Endothelial cell (in vitro differentiated cells): ENCODE data around the gene ATF5. TPM values are rescaled to one million over a fixed set of nuclear protein-coding genes. Genes with fewer than 3 reads are reported as not detected.

Experiments used
- DNase-seq: peaks from one replicate; pipeline ENCODE4 v3.0.0; 2021; ENCODE audit warnings: low spot score
- H3K27ac Mint-ChIP-seq: one replicate; pipeline ENCODE4 v1.8.0; 2021; ENCODE audit warnings: mixed read lengths, inconsistent platforms; ENCODE audit not compliant: unreplicated experiment
- H3K27me3 Mint-ChIP-seq: one replicate; pipeline ENCODE4 v1.8.0; 2021; ENCODE audit warnings: mild to moderate bottlenecking, moderate library complexity, mixed read lengths, inconsistent platforms; ENCODE audit not compliant: unreplicated experiment
- H3K36me3 Mint-ChIP-seq: one replicate; pipeline ENCODE4 v1.8.0; 2021; ENCODE audit warnings: mild to moderate bottlenecking, low read depth, mixed read lengths, inconsistent platforms; ENCODE audit not compliant: unreplicated experiment
- H3K4me1 Mint-ChIP-seq: one replicate; pipeline ENCODE4 v1.8.0; 2021; ENCODE audit warnings: mild to moderate bottlenecking, mixed read lengths, inconsistent platforms; ENCODE audit not compliant: unreplicated experiment
- H3K4me3 Mint-ChIP-seq: one replicate; pipeline ENCODE4 v1.8.0; 2021; ENCODE audit warnings: mild to moderate bottlenecking, mixed read lengths, inconsistent platforms; ENCODE audit not compliant: unreplicated experiment
- H3K9me3 Mint-ChIP-seq: one replicate; pipeline ENCODE4 v1.8.0; 2021; ENCODE audit warnings: mixed read lengths, inconsistent platforms; ENCODE audit not compliant: unreplicated experiment
- total RNA-seq: library from RNA; stranded (reverse); fragmentation: NEBNext Ultra II Directional; extraction: Animal tissue kit (Norgen Biotek cat#: 25700); gene quantifications from one replicate; pipeline ENCODE4 v1.2.1, GENCODE V29; 2021; ENCODE audit not compliant: unreplicated experiment
- TF ChIP-seq, protein P1 (sequence below): fragments of 200-600 bp; sonication (generic); IDR thresholded peaks from one replicate; pipeline ENCODE4 v1.5.0; 2021; ENCODE audit warnings: antibody characterized with exemption; ENCODE audit not compliant: unreplicated experiment

Gene ATF5
- total RNA-seq, 1 donor from 2014 or later = 15.8 TPM

DNA sequence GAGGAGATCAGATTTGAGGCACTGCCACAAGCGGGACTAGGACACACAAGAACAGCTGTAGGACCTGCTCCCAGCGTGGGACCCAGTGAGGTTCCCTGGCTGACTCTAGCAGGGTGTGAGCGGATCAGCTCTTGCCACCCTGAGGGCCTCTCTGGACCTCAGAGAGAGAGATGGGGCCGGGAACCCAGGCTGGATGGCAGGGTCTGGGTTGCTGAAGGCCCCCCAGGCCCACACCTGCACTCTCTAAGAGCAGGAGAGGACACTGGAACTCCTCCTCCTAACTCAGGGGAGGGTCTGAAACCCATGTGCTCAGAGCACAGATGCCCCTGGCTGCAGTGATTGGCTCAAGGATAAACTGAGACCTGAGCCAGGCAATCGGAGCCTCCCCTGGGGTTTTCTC is 18.8 kb upstream of the ATF5 start:
- H3K36me3 Mint-ChIP-seq = peaks cover 42% of the 10 kb centered on the region
- no peaks in the 10 kb centered on the region for H3K9me3 Mint-ChIP-seq
- no peak overlapping the region for H3K27ac Mint-ChIP-seq
- peaks cover 16% of the 10 kb centered on the region for H3K4me1 Mint-ChIP-seq
- DNase-seq = no peak
- TF ChIP-seq, protein P1, sequence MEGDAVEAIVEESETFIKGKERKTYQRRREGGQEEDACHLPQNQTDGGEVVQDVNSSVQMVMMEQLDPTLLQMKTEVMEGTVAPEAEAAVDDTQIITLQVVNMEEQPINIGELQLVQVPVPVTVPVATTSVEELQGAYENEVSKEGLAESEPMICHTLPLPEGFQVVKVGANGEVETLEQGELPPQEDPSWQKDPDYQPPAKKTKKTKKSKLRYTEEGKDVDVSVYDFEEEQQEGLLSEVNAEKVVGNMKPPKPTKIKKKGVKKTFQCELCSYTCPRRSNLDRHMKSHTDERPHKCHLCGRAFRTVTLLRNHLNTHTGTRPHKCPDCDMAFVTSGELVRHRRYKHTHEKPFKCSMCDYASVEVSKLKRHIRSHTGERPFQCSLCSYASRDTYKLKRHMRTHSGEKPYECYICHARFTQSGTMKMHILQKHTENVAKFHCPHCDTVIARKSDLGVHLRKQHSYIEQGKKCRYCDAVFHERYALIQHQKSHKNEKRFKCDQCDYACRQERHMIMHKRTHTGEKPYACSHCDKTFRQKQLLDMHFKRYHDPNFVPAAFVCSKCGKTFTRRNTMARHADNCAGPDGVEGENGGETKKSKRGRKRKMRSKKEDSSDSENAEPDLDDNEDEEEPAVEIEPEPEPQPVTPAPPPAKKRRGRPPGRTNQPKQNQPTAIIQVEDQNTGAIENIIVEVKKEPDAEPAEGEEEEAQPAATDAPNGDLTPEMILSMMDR = no peak
- no peak overlapping the region for H3K4me3 Mint-ChIP-seq
- peaks cover 18% of the 10 kb centered on the region for H3K27me3 Mint-ChIP-seq

DNA sequence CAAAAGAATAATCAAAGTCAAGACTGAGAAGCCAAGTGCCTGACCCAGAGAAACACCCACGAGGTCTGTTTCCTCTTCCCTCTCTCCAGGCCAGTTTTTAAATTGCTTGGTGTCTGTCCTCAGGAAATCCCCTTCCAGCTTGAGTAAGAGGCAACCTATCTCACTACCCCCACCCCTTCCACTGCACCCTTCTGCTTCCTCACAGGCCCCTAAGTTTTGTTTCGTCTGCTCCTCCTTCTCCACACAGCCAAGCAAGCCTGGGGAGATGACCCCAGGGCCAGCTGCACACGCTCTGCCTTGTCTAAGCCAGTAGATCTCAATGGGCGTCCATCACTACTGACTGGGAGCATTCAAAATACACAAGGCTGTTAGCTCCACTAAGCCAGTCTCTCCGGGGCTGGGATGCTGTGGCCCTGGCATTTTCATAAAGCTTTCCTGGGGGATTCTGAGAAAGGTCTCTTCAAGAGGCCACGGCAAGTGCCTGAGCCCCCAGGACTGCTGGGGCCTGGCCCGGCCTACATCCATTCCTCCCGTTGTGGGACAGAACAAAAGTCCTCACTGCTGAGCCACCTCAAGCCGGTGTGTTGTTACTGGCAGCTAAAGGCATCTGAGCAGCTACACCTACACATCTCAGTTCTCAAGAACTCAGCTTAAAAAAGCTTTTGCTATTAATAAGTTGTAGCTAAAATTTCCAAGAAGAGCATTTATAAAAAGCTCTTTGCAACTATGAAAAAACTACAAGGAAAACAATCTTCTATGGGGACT is 17.4 kb upstream of the ATF5 start:
- Mint-ChIP-seq H3K4me1 (peaks cover 19% of the 10 kb centered on the region), H3K9me3 (no peaks in the 10 kb centered on the region), H3K27ac (peak overlapping the region; percentile 84), H3K27me3 (peaks cover 19% of the 10 kb centered on the region), H3K4me3 (peak overlapping the region; percentile 56), H3K36me3 (peaks cover 48% of the 10 kb centered on the region)
- TF ChIP-seq, protein P1 = no peak
- no peak for DNase-seq

DNA sequence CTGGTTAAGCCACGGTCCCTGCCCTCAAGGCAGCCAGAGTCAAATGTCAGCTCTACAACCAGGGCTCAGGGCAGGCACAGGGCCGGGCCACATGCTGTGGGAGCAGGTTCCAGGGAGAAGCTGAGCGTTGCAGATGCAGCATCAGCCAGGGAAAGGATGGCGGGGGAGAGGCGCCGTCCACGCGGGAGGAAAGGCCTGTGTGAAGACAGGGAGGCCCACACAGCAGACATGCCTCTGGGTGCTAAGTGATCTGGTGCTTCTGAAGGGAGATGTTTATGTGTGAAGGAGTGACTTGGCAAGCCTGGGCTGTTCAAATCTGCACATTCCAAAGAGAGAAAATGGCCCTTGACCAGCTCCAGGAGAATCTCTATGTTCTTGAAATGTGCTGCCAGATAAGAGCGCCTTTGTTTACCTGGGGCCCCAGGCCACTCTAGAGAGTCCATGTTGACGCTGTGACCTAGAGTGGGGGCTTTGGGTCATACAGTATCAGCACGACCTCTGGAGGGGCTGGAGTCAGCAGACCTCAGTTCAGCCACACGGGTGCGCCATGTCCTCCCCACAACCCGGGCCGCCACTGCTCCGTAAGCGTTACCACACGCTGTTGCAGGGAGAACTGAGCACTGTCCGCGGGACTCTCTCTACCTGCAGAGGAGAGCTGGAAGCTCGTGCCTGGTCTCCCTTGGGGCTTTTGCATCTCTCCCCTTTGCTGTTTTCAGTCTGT is 15.9 kb upstream of the ATF5 start:
- Mint-ChIP-seq H3K27me3 (peaks cover 14% of the 10 kb centered on the region), H3K9me3 (no peaks in the 10 kb centered on the region), H3K4me1 (peaks cover 19% of the 10 kb centered on the region), H3K36me3 (peaks cover 46% of the 10 kb centered on the region), H3K27ac (peak overlapping the region; percentile 78), H3K4me3 (peak overlapping the region; percentile 42)
- TF ChIP-seq, protein P1 = no peak
- no peak for DNase-seq

DNA sequence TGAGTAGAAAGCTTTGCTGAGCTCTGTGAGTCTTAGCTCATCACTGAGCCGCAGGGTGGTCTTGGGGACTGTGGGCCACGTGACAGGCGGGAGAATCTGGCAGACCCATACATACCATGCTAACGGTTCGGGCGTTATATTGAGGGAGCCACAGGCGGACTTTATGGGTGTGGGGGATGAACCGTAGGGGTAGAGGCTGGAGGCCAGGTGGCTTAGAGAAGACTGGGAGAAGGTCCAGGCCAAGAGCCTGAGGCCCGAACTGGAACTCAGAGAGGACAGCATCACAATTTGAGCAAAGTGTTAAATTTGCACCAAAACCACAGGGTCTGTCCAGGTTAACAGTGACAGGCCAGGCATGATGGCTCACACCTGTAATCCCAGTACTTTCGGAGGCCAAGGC is 15.3 kb upstream of the ATF5 start:
- Mint-ChIP-seq H3K9me3 (no peaks in the 10 kb centered on the region), H3K27me3 (peaks cover 11% of the 10 kb centered on the region), H3K4me3 (peak overlapping the region; percentile 42), H3K4me1 (peaks cover 19% of the 10 kb centered on the region), H3K27ac (no peak overlapping the region), H3K36me3 (peaks cover 42% of the 10 kb centered on the region)
- TF ChIP-seq, protein P1 = no peak
- DNase-seq = no peak

DNA sequence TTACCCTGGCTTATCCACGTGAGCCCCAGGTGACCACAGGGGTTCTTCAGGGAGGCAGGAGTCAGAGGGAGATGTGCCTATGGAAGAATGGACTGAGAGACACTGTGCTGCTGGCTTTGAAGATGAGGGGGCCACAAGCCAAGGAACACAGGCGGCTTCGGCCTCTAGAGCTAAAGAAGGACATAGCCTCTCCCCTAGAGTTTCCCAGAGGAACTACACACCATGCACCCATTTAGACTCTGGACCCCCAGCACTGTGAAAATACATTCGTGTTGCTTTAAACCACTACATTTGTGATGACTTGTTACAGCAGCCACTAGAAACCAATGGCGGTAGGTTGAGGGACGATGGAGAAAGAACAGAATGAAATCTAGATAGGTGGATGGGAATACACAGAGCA is 13.7 kb upstream of the ATF5 start:
- Mint-ChIP-seq H3K9me3 (no peaks in the 10 kb centered on the region), H3K36me3 (peaks cover 47% of the 10 kb centered on the region), H3K4me1 (peaks cover 17% of the 10 kb centered on the region), H3K27me3 (peaks cover 9% of the 10 kb centered on the region), H3K27ac (no peak overlapping the region), H3K4me3 (peak overlapping the region; percentile 89)
- TF ChIP-seq, protein P1 = peak; percentile 44
- DNase-seq = no peak
